ENCODE measurements around the gene RFX1.
"Not testable (repeated sequence)": the region's sequence is repeated elsewhere in the genome, so short reads cannot be mapped to it uniquely, and the experiment has no call there.

The RFX1 gene

GRCh38 chr19:13938301-13939064 is 67.6 kb downstream of the RFX1 start, which contains the start of gene PODNL1:
Gene PODNL1 (minus strand): TSS chr19:13938417. CDS start chr19:13938181, 236 bp downstream.
- in situ Hi-C loops (cut with MboI; ENCODE audit: low sequenced_read_pairs): no loop called here

- in situ Hi-C loops (cut with MboI; ENCODE audit: low sequenced_read_pairs): no loop called here
Observed at GRCh38 chr19:13937479-13938300, 68.4 kb downstream of the RFX1 start.

GRCh38 chr19:13935765-13936510 is 70.2 kb downstream of the RFX1 start:
- in situ Hi-C loops (cut with MboI; ENCODE audit: low sequenced_read_pairs): no loop called here

- in situ Hi-C loops (cut with MboI; ENCODE audit: low sequenced_read_pairs): no loop called here
Observed at GRCh38 chr19:13934785-13935109, 71.4 kb downstream of the RFX1 start.

- in situ Hi-C loops (cut with MboI; ENCODE audit: low sequenced_read_pairs): no loop called here
Observed at GRCh38 chr19:13932911-13933393, 73.2 kb downstream of the RFX1 start.

- in situ Hi-C loops (cut with MboI; ENCODE audit: low sequenced_read_pairs): no loop called here
Observed at GRCh38 chr19:13932149-13932637, 73.9 kb downstream of the RFX1 start.

- in situ Hi-C loops (cut with MboI; ENCODE audit: low sequenced_read_pairs): no loop called here
Observed at GRCh38 chr19:13931391-13932148, 74.5 kb downstream of the RFX1 start.

- in situ Hi-C loops (cut with MboI; ENCODE audit: low sequenced_read_pairs): no loop called here
Observed at GRCh38 chr19:13930402-13930801, 75.7 kb downstream of the RFX1 start.

- in situ Hi-C loops (cut with MboI; ENCODE audit: low sequenced_read_pairs): no loop called here
Observed at GRCh38 chr19:13929956-13930355, 76.2 kb downstream of the RFX1 start.

- in situ Hi-C loops (cut with MboI; ENCODE audit: low sequenced_read_pairs): no loop called here
Observed at GRCh38 chr19:13929340-13929739, 76.8 kb downstream of the RFX1 start.

- in situ Hi-C loops (cut with MboI; ENCODE audit: low sequenced_read_pairs): no loop called here
Observed at GRCh38 chr19:13926715-13927114, 79.4 kb downstream of the RFX1 start.

- in situ Hi-C loops (cut with MboI; ENCODE audit: low sequenced_read_pairs): no loop called here
Observed at GRCh38 chr19:13926010-13926409, 80.1 kb downstream of the RFX1 start.

GRCh38 chr19:13923194-13923987 is 82.7 kb downstream of the RFX1 start:
- in situ Hi-C loops (cut with MboI; ENCODE audit: low sequenced_read_pairs): no loop called here

- in situ Hi-C loops (cut with MboI; ENCODE audit: low sequenced_read_pairs): not testable (repeated sequence)
Observed at GRCh38 chr19:13922118-13922517, 84.0 kb downstream of the RFX1 start.

GRCh38 chr19:13920940-13921747 is 85.0 kb downstream of the RFX1 start:
- in situ Hi-C loops (cut with MboI; ENCODE audit: low sequenced_read_pairs): no loop called here

- in situ Hi-C loops (cut with MboI; ENCODE audit: low sequenced_read_pairs): no loop called here
Observed at GRCh38 chr19:13920524-13920923, 85.6 kb downstream of the RFX1 start.

- in situ Hi-C loops (cut with MboI; ENCODE audit: low sequenced_read_pairs): no loop called here
Observed at GRCh38 chr19:13918726-13919411, 87.3 kb downstream of the RFX1 start.

GRCh38 chr19:13917888-13918406 is 88.2 kb downstream of the RFX1 start:
- in situ Hi-C loops (cut with MboI; ENCODE audit: low sequenced_read_pairs): no loop called here
